Anterior cingulate cortex (tissue), 58 donors: Measurements from ENCODE around the gene TMIGD2.
"Not testable (repeated sequence)": the region's sequence is repeated elsewhere in the genome, so short reads cannot be mapped to it uniquely, and the experiment has no call there.

Experiments used
- DNase-seq, 58 donors: peaks; one replicate each; lab custom pipeline; 2025; lab: John Stamatoyannopoulos, UW

Gene TMIGD2

GRCh38 chr19:4268816-4269430 is 33.3 kb downstream of the TMIGD2 start:
- DNase-seq, result no peak

- no peak for DNase-seq
These were observed 34.0 kb downstream of the TMIGD2 start for GRCh38 chr19:4267901-4268815.

- peak in 13 of 58 donors; percentile 5 to 49 (median 14) for DNase-seq
These were observed 34.9 kb downstream of the TMIGD2 start for GRCh38 chr19:4267101-4267900.

GRCh38 chr19:4266253-4267000 is 35.8 kb downstream of the TMIGD2 start:
- DNase-seq, result no peak

- no peak for DNase-seq
These were observed 37.4 kb downstream of the TMIGD2 start for GRCh38 chr19:4264812-4265211.

- no peak for DNase-seq
These were observed 41.5 kb downstream of the TMIGD2 start for GRCh38 chr19:4260613-4261191.

- DNase-seq, result no peak
These were observed 44.0 kb downstream of the TMIGD2 start for GRCh38 chr19:4258181-4258580.

GRCh38 chr19:4257025-4257424 is 45.2 kb downstream of the TMIGD2 start:
- no peak for DNase-seq

- DNase-seq, result no peak
These were observed 45.6 kb downstream of the TMIGD2 start for GRCh38 chr19:4256563-4256962.

- DNase-seq, result peak; percentile 82 to 98 (median 94)
These were observed 55.2 kb downstream of the TMIGD2 start, which contains the start of gene YJU2 for GRCh38 chr19:4246767-4247593. Gene YJU2 (plus strand): TSS chr19:4247080. CDS start chr19:4247147, 67 bp downstream.

- not testable (repeated sequence) for DNase-seq
These were observed 56.3 kb downstream of the TMIGD2 start for GRCh38 chr19:4245938-4246337.
